Activated T-cell treated with anti-CD3 and anti-CD28 coated beads for 1 hour (primary cell): ENCODE data around the gene POLR2F.
"Not testable (repeated sequence)": the region's sequence is repeated elsewhere in the genome, so short reads cannot be mapped to it uniquely, and the experiment has no call there.

Experiments
- DNase-seq: peaks from one replicate; pipeline ENCODE4 v3.0.0-alpha.2; 2020; ENCODE audit warnings: low read depth

POLR2F gene

DNA sequence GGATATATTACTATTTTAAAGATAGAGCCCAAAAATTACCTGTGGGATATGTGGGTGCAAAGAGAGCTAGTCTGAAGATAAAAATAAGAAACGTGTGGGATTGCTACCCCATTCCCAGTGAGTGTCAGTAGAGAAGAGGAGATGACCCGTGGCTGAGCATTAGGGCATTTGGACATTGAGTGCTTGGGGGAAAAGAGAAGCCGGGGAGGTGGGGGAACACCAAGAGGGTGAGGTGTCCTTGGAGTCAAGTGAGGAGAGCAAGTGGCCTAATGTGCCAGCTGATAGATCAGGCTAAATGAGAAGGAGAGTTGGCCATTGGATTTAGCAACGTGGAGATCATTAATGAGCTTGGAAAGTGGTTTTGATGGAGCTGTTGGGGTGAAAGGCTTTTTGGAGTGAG is 1.2 kb downstream of the POLR2F start:
- no peak for DNase-seq

DNA sequence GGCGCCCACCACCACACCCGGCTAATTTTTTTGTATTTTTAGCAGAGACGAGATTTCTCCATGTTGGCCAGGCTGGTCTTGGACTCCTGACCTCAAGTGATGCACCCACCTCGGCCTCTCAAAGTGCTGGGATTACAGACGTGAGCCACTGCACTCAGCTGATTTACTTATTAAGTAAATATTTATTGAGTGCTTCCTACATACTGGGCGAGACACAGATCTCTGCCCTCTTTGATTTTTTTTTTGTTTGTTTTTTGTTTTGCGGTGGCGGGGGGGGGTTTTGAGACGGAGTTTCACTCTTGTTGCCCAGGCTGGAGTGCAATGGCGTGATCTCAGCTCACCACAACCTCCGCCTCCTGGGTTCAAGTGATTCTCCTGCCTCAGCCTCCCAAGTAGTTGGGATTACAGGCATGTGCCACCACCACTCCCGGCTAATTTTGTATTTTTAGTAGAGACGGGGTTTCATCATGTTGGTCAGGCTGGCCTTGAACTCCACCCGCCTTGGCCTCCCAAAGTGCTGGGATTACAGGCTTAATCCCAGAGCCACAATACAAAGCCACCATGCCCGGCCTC is 2.4 kb downstream of the POLR2F start:
- not testable (repeated sequence) for DNase-seq

DNA sequence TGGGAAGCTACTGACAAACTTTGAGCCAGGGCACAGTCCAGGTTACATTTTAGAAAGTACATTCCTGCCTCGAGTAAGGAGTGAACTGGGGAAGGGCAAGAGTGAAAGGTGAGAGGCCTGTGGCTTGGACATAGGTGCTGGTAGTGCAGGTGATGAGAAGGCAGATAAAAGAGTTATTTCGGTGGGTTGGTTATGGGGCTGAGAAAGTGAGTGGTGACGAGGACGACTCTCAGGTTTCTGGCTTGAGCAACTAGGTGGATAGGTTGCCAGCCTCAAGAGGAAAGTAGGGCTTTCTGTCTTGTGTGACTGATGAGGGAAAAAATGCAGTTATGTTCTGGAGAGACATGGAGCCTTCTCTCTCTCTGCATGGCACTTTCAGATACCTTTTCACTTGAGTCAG is 3.7 kb downstream of the POLR2F start:
- no peak for DNase-seq

DNA sequence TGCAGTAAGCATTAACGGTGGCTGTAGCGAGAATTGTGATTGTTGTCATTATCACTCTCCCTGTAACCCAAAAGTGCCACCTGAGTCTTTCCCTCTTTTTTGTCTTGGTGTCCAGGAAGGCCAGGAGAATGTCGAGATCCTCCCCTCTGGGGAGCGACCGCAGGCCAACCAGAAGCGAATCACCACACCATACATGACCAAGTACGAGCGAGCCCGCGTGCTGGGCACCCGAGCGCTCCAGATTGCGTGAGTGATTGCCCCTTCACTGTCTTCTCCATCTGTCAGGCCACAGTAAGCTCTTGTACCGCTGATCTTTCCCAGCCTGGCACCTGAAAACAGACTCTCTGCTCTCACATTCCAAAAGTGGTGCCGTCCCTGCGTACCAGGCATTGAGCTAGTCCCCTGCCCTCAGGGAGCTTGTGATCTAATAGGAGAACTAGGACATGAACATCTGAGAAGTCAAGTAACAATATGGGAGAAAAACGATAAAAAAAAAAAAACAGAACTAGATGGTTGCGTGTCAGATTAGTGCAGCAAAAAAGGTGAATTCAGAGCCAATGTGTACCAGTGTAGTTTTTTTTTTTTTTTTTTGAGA is 5.8 kb downstream of the POLR2F start:
- DNase-seq: no peak

DNA sequence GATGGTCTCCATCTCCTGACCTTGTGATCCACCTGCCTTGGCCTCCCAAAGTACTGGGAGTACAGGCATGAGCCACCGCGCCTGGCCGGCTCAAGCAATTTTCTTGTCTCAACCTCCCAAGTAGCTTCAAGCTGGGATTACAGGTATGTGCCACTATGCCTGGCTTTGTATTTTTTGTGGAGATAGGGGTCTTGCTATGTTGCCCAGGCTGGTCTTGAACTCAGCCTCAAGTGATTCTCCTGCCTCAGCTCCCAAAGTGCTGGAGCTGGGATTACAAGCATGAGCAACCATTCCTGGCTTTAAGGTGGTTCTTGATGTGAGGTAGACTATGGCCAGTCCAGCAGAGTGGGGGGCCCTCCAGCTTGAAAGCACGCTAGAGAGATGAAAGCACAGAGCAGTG is 7.6 kb downstream of the POLR2F start:
- DNase-seq: no peak

DNA sequence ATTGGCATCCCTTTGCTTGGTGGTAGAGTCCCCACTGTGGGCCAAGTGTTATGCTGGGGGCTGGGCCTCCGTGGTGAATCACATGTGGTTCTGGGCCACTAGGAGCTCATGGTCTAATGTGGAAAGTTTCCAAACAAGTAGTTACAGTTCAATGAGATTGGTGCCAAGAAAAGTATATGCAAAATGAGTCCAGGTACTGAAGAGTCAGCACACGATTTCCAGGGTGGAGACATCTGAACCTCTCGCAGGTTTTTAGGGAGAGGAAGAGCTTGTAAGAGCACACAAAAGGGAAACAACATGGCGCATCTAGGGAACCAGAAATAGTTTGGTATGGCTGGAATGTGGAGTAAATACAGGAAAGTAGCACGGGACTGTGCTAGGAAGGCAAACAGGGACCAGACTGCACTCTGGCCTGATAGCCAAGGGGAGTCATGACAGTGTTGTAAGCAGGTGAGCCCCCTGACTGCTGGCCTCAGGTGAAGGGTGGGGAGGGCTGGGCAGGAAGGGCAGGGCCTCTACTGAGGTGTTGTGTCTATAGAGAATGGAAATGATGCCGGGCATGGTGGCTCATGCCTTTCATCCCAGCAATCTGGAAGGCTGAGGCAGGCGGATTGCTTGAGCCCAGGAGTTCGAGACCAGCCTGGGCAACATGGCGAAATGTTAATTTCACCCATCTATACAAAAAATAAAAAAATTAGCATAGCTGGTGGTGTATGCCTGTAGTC is 12.6 kb downstream of the POLR2F start:
- no peak for DNase-seq

DNA sequence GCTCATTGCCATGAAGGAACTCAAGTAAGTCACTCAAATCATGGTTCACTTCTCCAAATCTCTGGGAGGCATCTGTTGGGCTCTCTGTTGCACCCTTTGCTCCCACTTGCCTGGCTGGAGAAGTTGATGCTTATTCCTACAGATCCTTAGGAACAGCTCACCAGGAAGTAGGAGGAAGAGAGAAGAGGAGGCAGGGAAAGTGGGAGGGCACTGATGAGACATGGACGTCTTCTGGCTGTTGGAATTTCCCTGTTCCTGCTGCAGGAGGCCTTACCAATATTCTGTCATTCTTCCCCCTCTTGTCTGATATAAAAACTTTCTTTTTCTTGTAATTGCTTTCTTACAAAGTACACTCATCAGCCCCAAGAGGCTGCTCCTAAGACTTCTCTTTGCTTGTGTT is 13.6 kb downstream of the POLR2F start:
- no peak for DNase-seq

DNA sequence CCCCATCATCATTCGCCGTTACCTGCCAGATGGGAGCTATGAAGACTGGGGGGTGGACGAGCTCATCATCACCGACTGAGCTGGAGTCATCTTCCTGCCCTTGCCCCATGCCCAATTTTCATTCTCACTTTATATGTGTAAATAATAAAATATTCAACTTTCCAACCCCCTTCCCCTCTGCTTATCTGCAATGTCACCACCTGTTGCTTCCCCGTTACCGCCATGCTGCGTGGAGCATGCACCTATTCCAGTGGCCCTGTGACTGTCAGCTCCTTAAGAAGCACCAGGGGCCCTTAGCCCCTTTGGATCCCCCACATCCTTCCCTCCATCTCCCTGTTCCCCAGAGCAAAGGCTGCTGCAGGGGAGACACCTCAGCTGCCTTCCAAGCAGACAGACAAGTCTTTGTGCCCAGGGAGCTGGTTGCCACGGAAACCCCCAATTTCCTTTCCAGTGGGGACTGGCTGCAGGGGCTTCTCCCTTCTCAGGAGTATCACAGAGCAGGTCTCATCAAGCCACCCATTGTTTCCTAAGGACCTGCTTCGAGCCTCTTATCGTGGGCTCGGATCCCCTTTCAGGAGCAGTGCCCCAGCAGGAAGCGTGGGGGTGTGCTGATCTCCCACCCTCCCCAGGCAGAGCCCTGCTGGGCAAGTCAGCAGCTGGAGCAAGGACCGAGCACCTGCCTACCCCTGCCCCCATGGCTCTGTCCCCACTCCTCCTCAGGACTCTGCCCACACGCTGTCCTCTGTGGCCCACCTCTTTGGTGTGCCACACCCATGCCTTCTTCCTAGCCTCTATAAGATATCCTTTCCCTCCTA is 14.3 kb downstream of the POLR2F start:
- no peak for DNase-seq

DNA sequence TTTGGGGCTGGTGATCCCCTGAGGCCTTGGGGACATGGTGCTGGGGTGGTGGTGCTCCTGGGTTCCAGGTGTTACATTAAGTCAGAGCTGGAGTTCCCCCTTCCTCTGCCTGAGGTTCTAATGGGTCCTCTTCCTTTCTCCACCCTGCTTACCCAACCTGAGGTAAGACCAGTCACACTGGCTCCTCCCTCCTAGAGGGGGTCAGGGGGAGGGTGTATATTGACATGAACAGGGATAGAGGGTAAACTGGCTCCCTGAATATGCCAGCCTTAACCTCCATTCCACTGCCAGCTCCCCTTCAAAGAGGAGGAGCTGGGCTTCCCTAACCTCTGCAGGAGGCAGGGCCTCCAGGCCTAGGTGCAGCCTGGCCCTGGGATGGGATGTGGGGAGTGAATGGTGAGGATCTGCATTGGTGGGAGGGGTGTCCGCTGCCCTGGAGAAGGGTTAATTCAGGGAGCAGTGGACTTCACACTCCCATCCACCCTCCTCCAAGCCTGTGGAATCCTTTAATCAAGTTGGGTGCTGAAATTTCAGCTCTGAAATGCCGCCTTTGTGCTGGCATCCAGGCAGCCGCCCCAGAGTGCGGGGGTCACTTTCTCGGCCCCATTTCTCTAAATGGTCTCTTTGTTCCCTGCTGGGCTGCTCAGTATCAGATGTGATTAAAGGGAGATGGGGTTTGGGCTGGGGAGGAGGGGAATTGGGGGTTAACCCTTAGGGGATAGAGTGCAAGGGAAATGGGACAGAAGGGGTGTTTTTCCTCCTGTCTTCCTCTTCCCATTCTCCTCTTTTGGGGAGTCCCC is 15.2 kb downstream of the POLR2F start:
- DNase-seq: no peak

DNA sequence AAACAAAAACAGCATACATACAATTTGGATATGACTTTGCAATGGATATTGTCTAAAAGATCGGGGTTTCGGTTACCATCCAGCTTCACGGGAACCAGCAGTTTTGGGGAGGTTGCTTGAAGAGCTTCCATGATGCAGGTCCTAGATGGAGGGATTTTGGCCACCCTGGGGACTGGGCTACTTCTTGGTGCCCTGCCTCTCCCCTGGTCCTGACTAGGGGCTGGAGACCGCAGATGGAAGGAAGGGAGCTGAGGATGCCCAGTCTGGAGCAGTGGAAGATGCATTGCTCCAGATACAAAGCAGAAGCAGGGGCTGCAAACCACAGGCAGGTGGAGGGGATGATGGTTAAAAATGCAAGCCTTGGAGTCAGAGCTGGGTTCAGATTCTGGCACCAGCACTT is 17.4 kb downstream of the POLR2F start:
- no peak for DNase-seq

DNA sequence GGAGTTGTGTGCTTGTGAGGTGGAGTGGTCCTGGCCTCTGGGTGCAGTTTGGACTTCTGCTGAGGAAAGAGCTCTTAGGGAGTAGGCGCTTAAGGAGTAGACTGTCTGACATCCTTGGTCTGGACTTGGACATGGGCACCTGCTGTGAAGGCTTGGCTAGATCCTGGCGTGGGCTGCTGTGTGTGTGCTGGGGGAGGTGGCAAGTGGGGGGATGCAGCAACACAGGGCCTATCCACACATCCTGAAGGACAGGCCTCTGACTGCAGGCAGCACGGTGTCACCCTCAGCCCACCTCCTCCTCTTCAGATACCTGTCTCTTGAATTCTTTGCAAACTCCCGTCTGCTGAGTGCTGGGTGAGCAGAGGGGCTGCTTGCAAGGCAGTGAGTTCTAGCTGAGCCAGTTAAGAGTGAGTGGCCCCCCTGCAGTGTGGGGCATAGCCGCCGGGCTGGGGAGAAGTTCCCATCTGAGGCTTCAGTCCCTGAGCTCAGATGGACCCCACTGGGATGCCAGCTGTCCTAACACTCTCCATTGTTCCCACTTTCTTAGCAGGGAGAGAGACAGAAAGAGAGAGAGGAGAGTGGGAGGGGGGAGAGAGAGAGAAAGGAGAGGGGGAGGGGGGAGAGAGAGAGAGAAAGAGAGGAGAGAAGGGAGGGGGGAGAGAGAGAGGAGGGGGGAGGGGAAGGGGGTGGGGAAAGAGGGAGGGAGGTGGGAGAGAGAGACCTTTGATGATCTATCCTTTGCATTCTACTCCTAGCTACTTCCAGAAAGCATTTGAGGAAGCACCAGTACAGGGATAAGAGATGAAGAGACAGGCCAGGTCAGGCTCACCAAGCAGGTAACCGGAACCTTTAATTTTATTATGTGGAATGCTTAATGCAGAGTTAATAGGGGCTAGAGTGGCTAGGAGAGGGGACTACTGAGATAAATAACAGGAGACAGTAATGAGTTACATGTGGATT is 18.3 kb downstream of the POLR2F start:
- no peak for DNase-seq

DNA sequence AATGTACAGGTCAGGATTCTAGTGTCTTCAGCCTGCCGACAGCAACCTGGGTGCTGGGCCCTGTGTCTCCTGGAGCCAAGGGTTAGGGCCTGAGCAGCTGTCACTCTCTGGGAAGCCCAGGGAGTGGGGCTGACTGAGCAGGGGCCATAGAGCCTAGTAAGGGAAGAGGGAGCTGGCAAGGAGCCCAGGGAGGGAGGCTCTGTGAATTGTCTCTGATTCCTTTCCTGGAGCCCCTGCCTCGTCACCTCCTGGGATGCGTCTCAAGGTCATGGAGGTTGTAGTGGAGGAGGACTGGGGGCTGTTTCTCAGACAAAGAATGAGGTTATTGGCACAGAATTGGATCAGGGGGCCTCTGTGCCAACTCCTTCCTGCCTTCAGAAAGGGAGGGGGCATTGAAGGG is 19.0 kb downstream of the POLR2F start:
- no peak for DNase-seq

DNA sequence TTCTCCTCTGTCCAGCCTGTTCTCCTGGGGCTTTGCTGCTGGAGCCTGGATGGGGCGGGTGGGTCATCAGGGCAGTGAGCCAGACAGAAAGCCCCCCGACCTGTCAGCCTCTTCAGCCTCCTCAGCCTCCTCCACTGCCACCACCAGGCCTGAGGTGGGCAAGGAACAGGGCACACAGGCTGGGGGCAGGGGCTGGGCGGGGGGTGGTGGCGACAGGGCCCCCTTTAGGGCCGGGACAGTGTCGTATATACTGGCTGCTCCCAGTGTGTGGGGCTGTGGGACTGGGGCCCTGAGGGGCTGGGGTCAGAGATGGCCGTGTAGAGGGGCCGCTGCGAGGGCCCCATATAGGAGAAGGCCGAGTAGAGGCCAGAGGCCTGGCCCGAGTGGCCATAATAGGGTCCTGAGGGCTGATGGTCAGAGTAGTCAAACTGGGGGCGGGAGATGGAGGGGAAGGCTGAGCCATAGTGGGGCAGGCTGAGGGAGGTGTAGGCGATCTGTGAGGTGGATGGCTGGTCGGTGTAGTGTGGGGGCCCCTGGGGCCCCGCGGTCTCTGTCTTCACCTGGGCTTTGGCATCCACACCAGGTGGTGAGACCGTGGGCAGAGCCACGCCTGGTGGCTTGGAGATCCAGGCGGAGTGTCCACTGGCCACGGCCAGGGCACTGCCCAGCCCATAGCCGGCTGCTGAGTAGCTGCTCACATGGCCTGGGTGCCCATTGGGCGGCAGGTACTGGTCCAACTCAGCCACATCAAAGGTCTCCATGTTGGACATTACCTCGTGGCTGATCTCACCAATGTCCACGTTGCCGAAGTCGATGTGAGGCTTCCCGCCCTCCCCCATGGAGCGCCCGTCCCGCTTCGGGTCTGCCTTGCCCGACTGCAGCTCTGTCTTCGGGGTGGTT is 20.0 kb downstream of the POLR2F start:
- no peak for DNase-seq

DNA sequence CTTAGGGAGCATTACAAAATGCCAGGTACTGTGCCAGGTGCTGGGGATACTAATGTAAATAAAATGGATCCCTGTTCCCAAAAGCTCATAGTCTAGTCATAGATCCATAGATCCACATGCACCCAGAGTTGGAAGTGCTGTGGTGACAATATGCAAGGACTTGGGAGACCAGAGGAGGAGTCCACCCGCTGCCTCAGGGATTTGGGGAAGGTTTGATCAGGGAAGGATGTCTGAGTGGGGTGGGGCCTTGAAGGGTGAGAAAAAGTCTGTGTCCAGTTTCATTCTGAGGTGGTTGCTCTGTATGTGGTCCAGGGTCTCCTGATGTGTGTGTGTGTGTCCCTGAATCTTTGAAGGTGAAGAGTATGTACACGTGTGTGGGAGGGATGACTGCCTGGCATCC is 21.7 kb downstream of the POLR2F start:
- DNase-seq: no peak

DNA sequence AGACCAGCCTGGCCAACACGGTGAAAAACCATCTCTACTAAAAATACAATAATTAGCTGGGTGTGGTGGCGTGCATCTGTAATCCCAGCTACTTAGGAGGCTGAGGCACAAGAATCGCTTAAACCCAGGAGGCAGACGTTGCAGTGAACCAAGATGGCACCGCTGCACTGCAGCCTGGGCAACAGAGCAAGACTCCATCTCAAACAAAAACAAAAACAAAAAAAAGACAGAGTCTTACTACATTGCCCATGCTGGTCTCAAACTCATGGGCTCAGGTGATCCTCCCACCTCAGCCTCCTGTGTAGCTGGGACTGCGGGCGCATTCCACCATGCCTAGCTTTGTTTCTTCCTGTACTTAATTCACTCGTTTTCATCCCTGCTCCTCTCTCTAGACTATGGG is 22.5 kb downstream of the POLR2F start:
- DNase-seq: not testable (repeated sequence)

DNA sequence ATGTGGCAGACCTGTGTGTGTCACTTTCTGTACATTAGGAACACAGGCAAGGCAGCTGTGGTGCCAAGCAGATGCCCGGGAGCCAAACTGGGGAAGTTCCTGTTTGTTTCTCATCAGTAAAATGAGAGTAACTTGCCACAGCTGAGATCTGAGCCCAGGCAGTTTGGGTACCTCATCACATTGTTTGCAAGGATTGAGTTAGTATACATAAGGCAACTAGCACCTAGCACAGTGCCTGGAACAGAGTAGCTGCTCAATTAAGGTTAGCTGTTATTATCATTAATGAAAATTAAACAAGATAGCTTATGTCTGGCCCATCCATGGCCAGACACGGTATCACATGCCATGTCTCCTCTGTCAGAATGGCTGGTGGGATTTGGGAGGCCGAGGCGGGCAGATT is 23.0 kb downstream of the POLR2F start:
- no peak for DNase-seq

DNA sequence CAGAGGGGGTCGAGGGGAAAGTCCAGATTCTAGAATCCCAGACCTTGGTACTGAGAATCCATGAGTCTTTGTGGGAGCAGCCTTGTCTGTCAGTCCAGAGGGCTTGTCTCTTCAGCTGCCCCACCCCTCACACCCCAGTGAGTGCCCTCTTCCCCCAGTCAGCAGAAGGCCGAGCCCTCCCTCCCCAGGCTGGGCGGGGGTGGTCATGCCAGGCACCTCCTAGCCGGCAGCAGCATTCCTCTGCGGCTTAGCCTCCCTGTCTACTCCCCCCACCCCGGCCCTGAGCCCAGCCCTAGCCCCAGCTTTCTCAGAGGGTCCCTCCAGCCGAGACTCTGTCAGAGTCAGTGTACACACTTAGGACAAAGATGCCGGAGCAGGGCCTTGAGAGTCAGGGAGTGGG is 26.3 kb downstream of the POLR2F start:
- DNase-seq: no peak

DNA sequence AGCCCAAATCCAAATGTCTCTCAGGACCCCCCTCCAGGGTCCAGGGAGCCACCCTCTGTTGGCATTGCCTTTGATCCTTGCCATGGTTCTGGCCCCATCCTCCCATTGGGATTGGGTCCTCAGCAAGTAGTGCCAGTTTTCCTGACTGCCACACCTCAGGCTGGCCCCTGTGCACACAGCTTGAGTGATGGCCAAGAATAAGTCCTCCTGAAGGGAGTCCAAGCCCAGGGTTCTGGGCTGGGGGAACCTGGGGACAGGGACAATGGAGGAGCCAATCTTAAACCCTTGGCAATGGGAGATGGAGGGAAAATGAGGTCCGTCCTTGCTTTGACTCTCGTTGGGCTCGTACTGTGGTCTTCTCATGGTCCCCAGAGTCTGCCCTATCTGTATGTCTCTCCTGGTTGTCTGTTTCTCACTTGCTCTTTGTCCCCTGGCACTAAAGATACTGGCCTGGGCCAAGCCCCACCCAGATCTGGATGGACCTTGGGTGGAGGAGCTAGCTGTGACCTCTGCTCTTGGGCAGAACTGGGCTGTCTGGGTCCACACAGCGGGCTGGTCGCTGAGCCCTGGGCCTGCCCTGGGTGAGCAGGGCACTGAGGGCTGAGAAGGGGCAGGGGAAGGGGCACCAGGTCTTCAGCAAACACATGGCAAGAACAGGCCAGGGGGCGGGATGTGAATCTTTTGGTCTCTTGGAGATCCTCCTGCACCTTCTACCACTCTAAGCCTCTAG is 27.9 kb downstream of the POLR2F start:
- no peak for DNase-seq

DNA sequence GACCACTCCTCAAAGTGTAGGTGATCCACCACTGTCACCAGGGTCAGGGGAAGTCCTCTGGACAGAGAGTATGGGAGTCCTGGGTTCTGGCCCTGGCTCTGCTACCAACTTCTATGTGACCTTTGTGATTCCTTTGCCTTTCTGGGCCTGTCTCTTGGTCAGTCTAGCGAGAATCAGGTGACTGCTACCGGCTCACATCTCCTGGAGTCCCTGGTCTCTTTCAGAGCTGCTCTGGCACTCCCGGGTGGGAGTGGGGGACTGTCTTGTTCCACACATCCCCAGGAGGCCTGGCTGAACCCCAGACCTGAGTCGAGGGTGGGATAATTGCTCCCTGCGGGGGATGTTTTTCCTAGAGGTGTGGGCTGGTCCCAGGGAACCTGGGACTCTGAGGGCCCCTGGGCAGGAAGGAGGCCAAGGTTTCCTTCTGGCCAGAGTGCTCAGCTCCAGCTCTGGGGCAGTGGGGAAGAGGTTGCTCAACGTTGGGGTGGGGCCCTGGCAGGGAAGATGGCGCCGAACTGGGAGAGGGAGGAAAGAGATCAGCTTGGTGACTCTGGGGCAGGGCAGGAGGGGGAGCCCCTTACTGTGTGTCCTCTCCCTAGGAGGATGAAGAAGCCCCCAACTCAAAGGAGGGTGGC is 28.8 kb downstream of the POLR2F start:
- no peak for DNase-seq
